Activated CD4-positive, alpha-beta T cell treated with anti-CD3 and anti-CD28 coated beads, Interleukin-2, amount 50 U/mL, for 1 hour (primary cell): ENCODE data around the gene AKT1S1.
"Not testable (repeated sequence)": the region's sequence is repeated elsewhere in the genome, so short reads cannot be mapped to it uniquely, and the experiment has no call there.

Experiments used
- DNase-seq: peaks from one replicate; pipeline ENCODE4 v3.0.0-alpha.2; 2020

Gene AKT1S1

DNA sequence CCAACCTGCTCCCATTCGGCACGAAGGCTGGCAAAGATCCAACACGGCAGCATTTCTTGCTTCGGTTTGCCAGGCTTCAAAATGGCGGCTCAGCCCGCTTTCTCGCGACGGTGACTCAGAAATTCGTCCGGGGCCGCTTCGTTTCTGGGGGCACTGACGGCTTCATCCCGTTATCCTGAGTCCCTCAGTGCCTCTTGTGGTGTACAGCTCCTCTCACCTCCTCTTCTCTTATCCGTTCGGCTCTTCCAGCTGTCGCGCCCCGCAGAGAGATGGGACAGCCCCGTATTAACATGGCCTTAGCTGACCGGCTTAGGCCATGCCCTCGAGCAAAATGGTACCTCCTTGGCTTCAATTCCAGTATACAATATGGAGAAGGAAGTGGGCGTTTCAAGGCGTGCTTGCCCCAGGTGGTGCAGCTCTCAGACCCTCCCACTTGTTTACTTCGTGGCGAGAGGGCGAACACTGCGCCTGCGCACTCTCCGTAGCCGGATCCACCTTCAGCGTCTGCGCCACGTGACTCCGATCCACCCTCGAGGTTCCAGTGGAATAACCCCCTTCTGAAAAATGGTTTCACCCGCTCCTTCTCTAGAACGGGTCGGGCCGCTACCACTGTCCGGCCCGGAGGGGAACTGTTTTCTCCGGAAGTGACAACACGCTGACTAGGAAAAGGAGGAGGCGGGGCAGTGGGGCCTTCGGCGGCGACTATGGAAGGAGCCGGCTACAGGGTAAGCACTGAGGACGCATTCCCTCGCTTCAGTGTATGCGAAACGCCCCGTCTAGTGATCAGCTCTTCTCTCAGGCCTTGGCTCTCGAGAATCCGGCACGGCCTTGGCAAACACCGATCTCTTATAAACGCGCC is at the start of gene AKT1S1, which contains the start of gene TBC1D17:
Gene AKT1S1 (minus strand): TSS at position 336 of the 859 bp plus-strand sequence. CDS start 4,060 bp downstream, outside the sequence.
Gene TBC1D17 (plus strand): TSS at position 683 of the 859 bp plus-strand sequence. CDS start 22 bp downstream, at position 705.
- DNase-seq = peak; percentile 96

DNA sequence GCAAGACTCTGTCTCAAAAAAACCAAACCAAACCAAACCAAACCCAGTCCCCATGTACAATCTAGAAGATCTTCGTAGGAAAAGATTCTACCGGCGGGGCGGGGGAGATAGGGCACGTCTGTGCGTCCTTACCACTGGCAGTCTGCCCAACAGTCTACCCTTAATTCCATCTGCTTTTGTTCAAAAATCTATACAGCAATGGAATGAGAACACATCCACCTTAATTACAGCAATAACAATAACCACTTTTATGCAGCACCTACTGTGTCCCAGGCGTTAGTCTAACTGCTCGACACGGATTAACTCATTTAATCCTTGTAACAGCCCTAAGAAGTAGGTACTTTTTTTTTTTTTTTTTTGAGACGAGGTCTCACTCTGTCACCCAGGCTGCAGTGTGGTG is 49.4 kb upstream of the AKT1S1 start:
- no peak for DNase-seq

DNA sequence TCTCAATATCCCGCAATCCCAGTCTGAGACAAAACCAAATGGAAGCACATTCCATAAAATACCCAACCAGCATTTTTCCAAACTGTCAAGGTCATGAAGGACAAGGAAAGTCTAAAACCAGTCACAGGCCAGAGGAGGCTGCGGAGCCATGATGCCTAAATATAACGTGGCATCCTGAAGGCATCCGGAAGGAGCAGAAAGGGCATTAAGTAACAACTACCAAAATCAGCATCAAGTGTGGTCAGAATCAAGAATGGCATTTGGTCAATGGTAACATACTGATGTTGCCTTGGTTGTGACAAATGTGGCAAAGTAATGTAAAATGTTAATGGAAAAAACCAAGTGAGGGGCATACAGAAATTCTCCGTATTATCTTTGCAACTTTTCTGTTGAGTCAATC is 48.3 kb upstream of the AKT1S1 start:
- DNase-seq = no peak

DNA sequence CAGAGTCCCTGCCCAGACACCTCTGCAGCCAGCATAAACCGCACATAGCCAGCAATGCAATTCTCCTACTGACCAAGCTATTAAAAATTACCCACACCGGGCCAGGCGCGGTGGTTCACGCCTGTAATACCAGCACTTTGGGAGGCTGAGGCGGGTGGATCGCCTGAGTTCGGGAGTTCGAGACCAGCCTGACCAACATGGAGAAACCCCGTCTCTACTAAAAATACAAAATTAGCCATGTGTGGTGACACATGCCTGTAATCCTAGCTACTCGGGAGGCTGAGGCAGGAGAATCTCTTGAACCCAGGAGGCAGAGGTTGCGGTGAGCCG is 47.7 kb upstream of the AKT1S1 start:
- not testable (repeated sequence) for DNase-seq

DNA sequence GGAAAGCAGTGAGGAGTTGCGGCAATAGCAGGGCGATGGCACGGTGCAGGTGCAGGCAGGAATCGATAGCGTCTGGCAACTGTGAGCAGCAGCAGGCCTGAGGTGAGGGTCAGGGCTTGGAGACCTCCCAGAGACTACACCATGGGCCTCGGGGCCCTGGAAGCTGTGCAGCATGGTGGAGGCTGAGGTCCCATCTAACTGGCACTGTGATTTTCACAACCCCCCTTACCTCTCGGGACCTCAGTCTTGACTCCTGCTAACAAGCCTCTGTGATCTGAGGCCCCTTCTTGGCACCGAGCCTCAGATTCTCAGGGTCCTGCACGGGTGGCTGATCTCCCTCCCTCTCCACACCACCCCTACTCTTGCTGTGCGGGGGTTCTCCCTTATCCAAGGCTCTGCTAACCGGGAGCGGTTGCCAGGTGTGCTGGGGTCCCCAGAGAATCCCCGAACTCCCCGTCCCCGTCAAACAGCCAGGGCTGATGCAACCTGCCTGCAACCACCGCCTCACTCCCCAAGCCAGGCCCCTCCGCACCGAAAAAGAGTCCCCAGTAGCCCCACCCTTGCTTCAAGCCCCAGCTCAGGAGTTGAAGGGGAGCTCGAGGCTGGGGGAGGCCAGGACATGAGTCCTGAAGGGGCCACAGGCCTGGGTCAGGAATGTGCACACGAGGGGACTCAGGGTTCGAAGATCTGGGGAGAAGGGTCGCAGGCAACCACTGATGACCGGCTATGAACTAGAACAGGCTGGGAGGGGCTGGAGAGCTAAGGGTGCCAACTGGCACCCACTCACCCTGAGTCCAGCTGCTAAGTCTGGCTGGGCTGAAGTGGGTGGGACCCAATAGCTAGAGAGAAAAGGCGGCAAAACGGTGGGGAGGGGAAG is 47.1 kb upstream of the AKT1S1 start:
- no peak for DNase-seq

DNA sequence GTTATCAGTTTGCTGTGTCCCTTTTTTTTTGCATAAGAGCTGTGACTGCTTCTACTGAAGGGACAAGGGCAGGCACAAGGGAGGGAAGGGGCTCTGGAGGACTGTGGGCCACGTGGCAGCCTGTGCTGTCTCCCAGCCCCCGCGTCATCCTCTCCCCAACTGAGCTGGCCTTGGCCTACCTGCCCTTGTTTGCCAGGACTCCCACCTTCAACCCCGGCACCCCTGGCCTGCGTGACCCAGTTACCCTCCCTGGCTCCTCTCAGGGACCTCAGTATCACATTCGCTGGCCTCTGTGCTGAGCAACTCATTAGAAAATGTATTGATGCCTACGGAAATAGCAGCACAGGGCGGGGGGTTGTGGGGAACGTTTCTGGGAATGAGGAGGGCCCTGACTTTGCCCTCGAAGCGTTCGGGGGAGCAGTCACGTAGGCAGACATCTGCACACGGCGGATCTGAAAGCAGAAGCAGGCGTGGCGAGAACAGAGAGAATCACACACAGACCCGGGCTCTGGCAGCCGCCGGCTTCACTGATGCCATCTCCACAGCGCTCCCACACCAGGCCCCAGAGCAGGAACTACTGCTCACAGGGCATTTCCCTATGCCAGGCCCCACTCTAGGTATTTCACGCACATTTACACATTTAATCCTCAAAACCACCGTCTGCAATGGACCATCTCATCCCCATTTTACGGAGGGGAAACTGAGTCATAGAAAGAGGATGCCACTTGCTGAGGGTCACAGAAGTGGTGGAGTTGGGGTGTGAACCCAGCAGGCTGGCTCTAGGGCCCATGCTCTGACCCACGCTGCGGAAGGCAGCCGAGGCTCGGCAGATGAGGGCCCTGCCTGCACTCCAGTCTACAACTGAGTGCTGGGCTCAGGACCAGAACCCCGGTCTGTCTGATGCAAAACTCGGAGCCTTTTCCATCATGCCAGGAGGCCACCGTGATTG is 46.2 kb upstream of the AKT1S1 start:
- DNase-seq = no peak

DNA sequence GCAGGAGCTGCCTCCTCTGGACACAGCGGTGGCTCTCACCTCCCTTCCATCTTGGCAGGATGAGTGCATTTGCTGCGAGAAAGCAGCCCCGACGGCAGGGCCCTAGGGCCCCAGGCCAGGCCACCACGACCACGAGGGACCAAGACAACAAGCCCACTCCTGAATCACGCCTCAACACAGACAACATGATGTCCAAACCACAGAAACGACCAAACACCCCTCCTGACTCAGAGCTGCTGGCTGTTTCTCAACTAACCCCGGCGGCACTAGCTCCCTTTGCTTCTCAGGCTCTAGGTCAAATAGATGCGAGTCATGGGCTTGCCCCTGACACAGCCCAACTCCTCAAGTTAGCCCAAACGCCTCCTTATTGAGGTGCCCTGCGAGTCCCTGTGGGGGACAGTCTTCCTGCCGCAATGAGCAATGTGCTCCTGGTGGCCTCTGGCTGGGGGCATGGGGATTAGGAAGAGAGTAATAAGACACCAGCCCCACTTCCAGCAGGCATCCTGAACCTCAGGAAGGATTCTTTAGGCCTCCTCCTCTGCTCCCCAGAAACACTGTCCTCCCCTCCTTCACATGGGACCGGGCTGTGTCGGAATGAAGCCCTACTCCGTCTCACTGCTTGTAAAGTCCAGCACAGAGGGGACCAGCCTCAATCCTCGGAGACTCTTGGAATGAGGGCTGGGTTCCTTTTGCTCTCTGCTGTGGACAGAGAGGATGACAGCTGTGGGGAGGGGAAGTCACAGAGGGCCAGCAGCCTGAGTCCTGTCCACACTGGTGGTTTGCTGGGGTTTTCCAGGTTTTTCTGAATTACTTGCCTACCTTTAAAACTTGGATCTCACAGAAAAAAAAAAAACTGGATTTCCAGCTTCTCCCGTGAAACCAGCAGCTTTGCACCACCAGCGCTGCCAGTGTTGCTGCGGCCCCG is 45.0 kb upstream of the AKT1S1 start:
- no peak for DNase-seq

DNA sequence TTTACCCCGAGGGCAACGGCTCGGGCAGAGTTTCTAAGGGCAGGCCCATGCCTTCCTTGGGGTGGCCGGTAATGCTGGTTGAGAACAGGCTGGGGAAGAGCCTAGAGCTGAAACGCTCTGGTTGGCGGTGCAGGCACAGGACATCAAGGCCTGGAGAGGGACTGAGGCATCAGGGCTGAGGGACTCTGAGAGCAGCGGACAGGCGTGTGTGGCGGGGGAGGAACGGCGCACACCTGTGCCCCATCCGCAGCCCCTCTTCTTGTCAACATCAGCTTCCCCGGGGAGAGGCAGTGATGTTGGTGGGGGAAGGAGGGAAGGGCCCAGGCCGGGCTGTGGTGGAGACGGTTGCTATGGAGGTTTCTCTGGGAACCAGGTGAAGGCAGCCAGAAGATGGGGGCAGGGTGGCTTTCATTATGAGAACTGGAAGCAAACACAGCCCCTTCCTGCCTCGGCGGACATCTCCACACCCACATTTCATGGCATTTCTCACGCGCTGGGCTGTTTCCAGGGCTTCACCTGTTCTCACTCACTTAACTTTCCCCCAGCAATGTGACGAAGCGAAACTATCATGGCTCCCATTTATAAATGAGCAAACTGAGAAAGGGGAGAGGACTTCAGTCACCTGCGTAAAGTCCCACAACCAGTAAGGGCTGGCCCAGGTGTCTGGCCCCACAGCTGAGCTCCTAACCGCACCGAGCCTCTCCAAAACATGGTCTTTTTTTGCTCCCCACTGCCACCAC is 43.6 kb upstream of the AKT1S1 start:
- no peak for DNase-seq

DNA sequence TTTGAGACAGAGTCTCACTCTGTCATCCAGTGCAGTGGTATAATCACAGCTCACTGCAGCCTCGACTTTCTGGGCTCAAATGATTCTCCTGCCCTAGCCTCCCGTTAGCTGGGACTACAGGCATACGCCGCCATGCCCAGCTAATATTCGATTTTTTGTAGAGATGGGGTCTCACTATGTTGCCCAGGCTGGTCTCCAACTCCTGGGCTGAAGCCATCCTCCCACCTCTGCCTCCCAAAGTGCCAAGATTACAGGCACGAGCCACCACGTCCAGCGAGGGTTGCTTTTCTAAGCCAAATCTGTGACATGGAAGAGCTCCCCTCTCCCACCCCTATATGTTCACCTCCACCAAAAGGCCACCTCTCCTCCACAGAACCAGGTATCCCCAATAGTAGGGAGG is 40.9 kb upstream of the AKT1S1 start:
- no peak for DNase-seq

DNA sequence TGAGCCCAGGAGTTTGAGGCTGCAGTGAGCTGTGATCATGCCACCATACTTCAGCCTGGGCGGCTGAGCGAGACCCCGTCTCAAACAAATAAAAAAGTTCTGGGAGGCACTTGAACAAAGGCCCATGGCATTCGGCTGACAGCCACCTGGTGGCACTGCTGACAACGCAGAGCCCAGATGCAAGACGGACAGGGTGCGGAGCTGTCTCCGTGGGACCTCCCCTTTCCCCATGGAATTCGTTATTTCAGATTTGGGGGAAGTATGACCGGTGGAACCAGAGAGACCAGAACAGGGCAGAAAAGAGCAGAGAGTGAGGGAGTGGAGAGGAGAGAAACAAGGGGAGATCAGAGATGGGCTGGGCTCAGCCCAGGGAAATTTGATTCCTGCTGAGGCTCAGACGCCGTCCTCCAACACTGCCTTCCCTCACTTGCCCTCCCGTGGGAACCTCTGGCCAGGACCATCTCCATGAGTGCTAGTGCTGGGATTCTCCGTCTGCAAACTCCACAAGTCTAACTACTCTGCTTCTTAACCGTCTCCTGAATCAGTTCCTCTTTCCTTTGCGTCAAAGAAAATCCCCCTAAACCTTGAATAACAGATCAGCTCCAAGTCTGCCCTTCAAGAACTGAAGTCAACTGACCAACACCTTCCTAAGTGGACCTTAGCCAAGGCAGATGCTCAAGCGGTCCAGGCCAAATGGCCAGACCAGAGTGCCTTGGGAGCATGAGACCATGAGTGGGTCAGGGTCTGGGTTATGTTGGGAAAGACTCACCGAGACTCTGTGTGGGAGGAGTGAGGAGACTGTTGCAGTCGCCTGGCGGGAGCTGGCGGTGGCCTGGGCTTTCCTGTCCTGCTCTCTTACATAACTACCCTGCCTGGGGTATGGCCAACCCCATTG is 39.9 kb upstream of the AKT1S1 start:
- DNase-seq = no peak

DNA sequence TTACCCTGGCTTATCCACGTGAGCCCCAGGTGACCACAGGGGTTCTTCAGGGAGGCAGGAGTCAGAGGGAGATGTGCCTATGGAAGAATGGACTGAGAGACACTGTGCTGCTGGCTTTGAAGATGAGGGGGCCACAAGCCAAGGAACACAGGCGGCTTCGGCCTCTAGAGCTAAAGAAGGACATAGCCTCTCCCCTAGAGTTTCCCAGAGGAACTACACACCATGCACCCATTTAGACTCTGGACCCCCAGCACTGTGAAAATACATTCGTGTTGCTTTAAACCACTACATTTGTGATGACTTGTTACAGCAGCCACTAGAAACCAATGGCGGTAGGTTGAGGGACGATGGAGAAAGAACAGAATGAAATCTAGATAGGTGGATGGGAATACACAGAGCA is 38.1 kb upstream of the AKT1S1 start:
- DNase-seq = no peak

DNA sequence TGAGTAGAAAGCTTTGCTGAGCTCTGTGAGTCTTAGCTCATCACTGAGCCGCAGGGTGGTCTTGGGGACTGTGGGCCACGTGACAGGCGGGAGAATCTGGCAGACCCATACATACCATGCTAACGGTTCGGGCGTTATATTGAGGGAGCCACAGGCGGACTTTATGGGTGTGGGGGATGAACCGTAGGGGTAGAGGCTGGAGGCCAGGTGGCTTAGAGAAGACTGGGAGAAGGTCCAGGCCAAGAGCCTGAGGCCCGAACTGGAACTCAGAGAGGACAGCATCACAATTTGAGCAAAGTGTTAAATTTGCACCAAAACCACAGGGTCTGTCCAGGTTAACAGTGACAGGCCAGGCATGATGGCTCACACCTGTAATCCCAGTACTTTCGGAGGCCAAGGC is 36.6 kb upstream of the AKT1S1 start:
- no peak for DNase-seq

DNA sequence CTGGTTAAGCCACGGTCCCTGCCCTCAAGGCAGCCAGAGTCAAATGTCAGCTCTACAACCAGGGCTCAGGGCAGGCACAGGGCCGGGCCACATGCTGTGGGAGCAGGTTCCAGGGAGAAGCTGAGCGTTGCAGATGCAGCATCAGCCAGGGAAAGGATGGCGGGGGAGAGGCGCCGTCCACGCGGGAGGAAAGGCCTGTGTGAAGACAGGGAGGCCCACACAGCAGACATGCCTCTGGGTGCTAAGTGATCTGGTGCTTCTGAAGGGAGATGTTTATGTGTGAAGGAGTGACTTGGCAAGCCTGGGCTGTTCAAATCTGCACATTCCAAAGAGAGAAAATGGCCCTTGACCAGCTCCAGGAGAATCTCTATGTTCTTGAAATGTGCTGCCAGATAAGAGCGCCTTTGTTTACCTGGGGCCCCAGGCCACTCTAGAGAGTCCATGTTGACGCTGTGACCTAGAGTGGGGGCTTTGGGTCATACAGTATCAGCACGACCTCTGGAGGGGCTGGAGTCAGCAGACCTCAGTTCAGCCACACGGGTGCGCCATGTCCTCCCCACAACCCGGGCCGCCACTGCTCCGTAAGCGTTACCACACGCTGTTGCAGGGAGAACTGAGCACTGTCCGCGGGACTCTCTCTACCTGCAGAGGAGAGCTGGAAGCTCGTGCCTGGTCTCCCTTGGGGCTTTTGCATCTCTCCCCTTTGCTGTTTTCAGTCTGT is 36.0 kb upstream of the AKT1S1 start:
- DNase-seq = no peak

DNA sequence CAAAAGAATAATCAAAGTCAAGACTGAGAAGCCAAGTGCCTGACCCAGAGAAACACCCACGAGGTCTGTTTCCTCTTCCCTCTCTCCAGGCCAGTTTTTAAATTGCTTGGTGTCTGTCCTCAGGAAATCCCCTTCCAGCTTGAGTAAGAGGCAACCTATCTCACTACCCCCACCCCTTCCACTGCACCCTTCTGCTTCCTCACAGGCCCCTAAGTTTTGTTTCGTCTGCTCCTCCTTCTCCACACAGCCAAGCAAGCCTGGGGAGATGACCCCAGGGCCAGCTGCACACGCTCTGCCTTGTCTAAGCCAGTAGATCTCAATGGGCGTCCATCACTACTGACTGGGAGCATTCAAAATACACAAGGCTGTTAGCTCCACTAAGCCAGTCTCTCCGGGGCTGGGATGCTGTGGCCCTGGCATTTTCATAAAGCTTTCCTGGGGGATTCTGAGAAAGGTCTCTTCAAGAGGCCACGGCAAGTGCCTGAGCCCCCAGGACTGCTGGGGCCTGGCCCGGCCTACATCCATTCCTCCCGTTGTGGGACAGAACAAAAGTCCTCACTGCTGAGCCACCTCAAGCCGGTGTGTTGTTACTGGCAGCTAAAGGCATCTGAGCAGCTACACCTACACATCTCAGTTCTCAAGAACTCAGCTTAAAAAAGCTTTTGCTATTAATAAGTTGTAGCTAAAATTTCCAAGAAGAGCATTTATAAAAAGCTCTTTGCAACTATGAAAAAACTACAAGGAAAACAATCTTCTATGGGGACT is 34.4 kb upstream of the AKT1S1 start:
- DNase-seq = no peak

DNA sequence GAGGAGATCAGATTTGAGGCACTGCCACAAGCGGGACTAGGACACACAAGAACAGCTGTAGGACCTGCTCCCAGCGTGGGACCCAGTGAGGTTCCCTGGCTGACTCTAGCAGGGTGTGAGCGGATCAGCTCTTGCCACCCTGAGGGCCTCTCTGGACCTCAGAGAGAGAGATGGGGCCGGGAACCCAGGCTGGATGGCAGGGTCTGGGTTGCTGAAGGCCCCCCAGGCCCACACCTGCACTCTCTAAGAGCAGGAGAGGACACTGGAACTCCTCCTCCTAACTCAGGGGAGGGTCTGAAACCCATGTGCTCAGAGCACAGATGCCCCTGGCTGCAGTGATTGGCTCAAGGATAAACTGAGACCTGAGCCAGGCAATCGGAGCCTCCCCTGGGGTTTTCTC is 33.0 kb upstream of the AKT1S1 start:
- no peak for DNase-seq

DNA sequence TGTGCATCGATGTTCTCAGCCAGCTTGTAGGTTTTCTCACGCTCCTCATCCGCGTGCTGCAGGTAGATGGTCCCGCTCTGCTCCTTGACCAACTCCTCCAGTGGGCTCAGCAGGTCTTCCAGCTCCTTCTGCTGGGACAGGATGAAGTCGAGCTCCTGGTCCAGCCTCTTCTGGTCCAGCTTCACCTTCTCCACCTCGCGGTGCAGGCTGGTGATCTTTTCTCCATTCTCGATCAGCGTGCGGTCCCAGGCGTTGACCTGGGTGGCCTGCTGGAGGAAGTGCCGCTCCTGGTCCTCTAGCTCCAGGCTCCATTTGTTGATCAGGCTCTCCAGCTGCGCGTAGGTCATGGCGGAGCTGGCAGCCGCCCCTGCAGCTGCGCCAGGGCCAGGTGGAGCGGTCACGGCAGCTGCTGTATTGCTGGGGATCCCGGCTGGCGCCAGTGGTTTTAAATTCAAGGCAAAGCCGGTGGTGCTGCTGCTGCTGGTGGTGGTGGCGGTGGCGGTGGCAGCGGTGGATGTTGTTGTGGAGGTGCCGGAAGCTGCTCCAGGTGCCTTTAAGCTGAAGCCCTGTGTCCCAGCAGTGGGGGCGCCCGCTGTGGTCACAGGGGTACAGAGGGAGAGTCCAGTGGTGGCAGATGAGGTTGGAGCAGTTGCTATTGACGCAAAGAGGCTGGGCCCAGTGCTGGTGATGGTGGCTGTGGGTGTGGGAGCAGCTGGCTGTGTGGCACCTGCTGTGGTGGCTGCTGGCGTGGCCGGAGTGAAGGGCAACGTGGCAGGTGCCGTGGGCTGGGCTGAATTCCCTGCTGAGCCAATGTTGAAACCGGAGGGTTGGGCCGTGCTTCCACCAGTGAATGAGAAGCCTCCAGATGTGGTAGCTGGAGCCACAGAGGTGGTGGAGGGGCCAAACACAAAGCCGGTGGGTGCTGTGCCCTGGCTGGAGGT is 31.6 kb upstream of the AKT1S1 start:
- no peak for DNase-seq
